Breast epithelium (tissue), 3 donors: Measurements from ENCODE around the gene SCARF1.

Source experiments
- CTCF ChIP-seq, 3 donors: fragments of 450-650 bp; IDR thresholded peaks; one replicate each; pipeline ENCODE4 v1.5.1; 2016 to 2017; ENCODE audit warnings: antibody characterized with exemption in 3 of 3, mild to moderate bottlenecking in 3 of 3, moderate library complexity in 3 of 3
- POLR2AphosphoS5 ChIP-seq, 3 donors: sonication (generic); formaldehyde crosslinking; IDR thresholded peaks; one replicate each; pipeline ENCODE4 v1.6.1; 2017; ENCODE audit warnings: antibody characterized with exemption in 3 of 3

GRCh38 chr17:1645207-1646171, at the start of gene SCARF1:
- TF ChIP-seq POLR2AphosphoS5 (IDR thresholded peaks at IDR 0.05) (no peak), CTCF (IDR thresholded peaks at IDR 0.05) (no peak)
